Measurements from ENCODE around the gene GRK4. TPM values are rescaled to one million over a fixed set of nuclear protein-coding genes. Genes with fewer than 3 reads are reported as not detected.

Gene GRK4
- polyA plus RNA-seq, 1 of the 3 experiments (the other 2 are of a cell fraction), result 2.7 TPM

DNA sequence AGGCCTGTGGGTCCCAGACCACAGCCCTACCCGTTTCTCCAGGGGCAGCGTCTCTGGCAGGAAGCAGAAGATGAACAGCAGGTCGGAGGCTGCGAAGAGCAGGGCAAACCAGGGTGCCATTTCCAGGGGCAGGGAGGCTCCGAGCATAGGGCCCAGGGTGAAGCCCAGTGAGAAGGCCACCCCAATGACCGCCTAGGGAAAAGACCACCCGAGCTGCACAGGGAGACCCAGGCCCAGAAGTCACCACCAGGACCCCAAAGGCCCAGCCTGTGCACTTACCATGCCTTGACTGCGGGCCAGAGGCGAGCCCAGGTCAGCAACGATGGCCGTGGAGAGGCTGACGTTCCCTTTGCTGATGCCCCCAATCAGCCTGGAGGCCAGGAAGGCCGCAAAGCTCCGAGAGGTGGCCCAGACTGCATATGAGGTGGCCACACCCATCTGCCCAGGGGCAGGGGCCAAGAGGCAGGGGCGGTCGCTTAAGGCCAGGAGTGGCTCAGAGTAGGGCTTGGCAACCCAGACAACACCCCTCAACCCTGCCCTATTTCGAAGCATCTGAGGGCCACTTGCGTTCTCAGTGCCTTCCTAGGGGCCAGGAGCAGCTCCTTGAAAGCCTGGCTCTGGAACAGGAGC is 30.9 kb upstream of the GRK4 start (continued):
- TF ChIP-seq, protein P1, sequence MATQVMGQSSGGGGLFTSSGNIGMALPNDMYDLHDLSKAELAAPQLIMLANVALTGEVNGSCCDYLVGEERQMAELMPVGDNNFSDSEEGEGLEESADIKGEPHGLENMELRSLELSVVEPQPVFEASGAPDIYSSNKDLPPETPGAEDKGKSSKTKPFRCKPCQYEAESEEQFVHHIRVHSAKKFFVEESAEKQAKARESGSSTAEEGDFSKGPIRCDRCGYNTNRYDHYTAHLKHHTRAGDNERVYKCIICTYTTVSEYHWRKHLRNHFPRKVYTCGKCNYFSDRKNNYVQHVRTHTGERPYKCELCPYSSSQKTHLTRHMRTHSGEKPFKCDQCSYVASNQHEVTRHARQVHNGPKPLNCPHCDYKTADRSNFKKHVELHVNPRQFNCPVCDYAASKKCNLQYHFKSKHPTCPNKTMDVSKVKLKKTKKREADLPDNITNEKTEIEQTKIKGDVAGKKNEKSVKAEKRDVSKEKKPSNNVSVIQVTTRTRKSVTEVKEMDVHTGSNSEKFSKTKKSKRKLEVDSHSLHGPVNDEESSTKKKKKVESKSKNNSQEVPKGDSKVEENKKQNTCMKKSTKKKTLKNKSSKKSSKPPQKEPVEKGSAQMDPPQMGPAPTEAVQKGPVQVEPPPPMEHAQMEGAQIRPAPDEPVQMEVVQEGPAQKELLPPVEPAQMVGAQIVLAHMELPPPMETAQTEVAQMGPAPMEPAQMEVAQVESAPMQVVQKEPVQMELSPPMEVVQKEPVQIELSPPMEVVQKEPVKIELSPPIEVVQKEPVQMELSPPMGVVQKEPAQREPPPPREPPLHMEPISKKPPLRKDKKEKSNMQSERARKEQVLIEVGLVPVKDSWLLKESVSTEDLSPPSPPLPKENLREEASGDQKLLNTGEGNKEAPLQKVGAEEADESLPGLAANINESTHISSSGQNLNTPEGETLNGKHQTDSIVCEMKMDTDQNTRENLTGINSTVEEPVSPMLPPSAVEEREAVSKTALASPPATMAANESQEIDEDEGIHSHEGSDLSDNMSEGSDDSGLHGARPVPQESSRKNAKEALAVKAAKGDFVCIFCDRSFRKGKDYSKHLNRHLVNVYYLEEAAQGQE (IDR thresholded peaks at IDR 0.05; ENCODE audit: low read depth, low read length), result no peak
- TF ChIP-seq, protein P2, sequence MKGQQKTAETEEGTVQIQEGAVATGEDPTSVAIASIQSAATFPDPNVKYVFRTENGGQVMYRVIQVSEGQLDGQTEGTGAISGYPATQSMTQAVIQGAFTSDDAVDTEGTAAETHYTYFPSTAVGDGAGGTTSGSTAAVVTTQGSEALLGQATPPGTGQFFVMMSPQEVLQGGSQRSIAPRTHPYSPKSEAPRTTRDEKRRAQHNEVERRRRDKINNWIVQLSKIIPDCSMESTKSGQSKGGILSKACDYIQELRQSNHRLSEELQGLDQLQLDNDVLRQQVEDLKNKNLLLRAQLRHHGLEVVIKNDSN (IDR thresholded peaks at IDR 0.05; ENCODE audit: borderline replicate concordance, low read depth), result no peak

DNA sequence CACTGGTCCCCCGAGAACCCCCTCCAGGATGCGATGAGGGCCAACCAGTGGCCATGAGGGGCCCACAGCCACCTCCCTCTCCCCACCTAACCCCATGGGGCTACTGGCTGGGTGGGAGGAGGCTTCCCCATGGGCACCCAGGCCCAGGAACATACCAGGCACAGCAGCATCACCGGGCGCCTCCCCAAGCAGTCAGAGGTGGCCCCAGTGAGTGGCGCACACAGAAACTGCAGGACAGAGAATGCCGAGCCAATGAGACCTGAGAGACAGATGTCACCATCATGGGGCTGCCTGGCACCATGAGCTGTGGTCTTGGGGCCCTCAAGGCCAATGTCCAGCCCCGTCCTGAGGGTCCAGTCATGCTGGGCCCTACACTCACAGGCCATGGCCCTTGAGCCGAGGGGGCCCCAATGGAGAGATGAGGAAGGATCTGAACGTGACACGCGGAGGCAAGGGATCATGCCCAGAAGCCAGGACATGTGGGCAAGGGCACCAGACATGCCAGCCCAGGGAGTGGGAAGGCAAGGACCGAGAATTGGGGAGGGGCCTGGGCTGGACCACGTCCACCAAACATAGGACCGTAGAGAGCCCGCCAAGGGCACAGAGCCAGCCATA is 30.3 kb upstream of the GRK4 start:
- POLR2A ChIA-PET, result interaction anchor here (0.9 kb wide), 1 partner anchor 135 kb away, joined by 3 read pairs; no protein-coding TSS in a partner anchor
- H3F3A ChIP-seq (replicated peaks; ENCODE audit: insufficient read depth), result peaks cover 21% of the 10 kb centered on the region
- peak overlapping the region; percentile 70 to 77 for H3K4me3 ChIP-seq (ENCODE audit: low read depth in 2 of 2, low read length in 1 of 2)
- peak overlapping the region; percentile 99 for H3K4me2 ChIP-seq
- peaks cover 47% of the 10 kb centered on the region for H3K79me2 ChIP-seq (ENCODE audit: insufficient read depth)
- H3K9ac ChIP-seq, result peak overlapping the region; percentile 65
- TF ChIP-seq MXI1 (IDR thresholded peaks at IDR 0.05; ENCODE audit: low read depth, low read length) (0 out of 2 replicates have a peak, but pooled peaks have one; percentile 21), MEF2A (IDR thresholded peaks at IDR 0.05; ENCODE audit: borderline replicate concordance, low read depth) (no peak)
- peaks cover 9 to 60% of the 10 kb centered on the region in 2 experiments for H3K36me3 ChIP-seq (replicated peaks in 1 of 2; ENCODE audit: control insufficient read depth in 1 of 2, insufficient read depth in 2 of 2, low read length in 1 of 2)
- H3K27me3 ChIP-seq (ENCODE audit: insufficient read depth), result no peaks in the 10 kb centered on the region
- WGBS (ENCODE audit: low lambda C conversion rate), result 28% methylated on average over 5 of the region's 15 CpGs
- peak; percentile 72 for DNase-seq
- H3K4me1 ChIP-seq (ENCODE audit: control insufficient read depth in 1 of 2, insufficient read depth in 2 of 2, low read depth in 1 of 2, low read length in 1 of 2), result peaks cover 20 to 43% of the 10 kb centered on the region in 2 experiments
- no peak overlapping the region; the same call in 1 of the 2 replicates for H2AFZ ChIP-seq (ENCODE audit: low read depth)
- H3K27ac ChIP-seq (ENCODE audit: low read depth in 2 of 2, low read length in 1 of 2), result peak overlapping the region; percentile 35 to 87; a peak in 3 of 4 replicates
- H3K9me3 ChIP-seq, result no peaks in the 10 kb centered on the region
- no peaks in the 10 kb centered on the region for H3K9me2 ChIP-seq
- H4K20me1 ChIP-seq (ENCODE audit: insufficient read depth), result 0 out of 2 replicates have a peak, but pooled peaks cover 19% of the 10 kb centered on the region
- CTCF ChIA-PET, result no interaction called here

DNA sequence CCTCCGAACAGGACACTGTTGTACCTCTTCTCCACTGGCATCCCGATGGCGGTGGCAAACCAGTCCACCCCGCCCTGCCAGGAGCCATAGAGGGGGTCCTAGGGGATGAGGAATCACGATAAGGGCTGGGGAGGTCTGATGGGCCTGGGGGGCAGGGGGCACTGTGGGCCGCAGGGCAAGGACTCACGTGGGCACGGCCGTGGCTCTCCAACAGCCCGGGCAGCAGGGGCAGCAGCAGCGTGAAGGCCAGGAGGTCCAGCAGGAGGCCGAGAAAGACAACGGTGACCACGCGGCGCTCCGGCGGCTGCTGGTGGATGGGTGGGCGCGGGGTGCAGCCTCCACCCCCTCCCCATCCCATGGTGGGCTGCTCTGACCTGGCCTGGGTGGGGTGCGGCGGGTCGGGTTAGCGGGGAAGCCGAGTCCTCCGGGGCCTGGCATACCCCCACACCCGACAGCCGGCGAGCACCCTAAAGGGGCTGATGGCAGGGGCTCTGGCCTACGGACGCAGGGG is 29.8 kb upstream of the GRK4 start:
- peaks cover 21% of the 10 kb centered on the region for H3F3A ChIP-seq (replicated peaks; ENCODE audit: insufficient read depth)
- H3K36me3 ChIP-seq (replicated peaks in 1 of 2; ENCODE audit: control insufficient read depth in 1 of 2, insufficient read depth in 2 of 2, low read length in 1 of 2), result peaks cover 12 to 55% of the 10 kb centered on the region in 2 experiments
- H4K20me1 ChIP-seq (ENCODE audit: insufficient read depth), result 0 out of 2 replicates have a peak, but pooled peaks cover 19% of the 10 kb centered on the region
- DNase-seq, result no peak
- H3K27me3 ChIP-seq (ENCODE audit: insufficient read depth), result no peaks in the 10 kb centered on the region
- H3K4me1 ChIP-seq (ENCODE audit: control insufficient read depth in 1 of 2, insufficient read depth in 2 of 2, low read depth in 1 of 2, low read length in 1 of 2), result peaks cover 20 to 43% of the 10 kb centered on the region in 2 experiments
- 28% methylated on average over 5 of the region's 31 CpGs for WGBS (ENCODE audit: low lambda C conversion rate)
- CTCF ChIA-PET, result no interaction called here
- no peak overlapping the region; the same call in 1 of the 2 replicates for H2AFZ ChIP-seq (ENCODE audit: low read depth)
- H3K9me2 ChIP-seq, result no peaks in the 10 kb centered on the region
- peak overlapping the region; percentile 99 for H3K4me2 ChIP-seq
- no peaks in the 10 kb centered on the region for H3K9me3 ChIP-seq
- H3K27ac ChIP-seq (ENCODE audit: low read depth in 2 of 2, low read length in 1 of 2), result peak overlapping the region; percentile 35 to 87; a peak in 3 of 4 replicates
- peak overlapping the region; percentile 65 for H3K9ac ChIP-seq
- H3K79me2 ChIP-seq (ENCODE audit: insufficient read depth), result peaks cover 48% of the 10 kb centered on the region
- POLR2A ChIA-PET, result no interaction called here
- peak overlapping the region; percentile 70 to 77 for H3K4me3 ChIP-seq (ENCODE audit: low read depth in 2 of 2, low read length in 1 of 2)
- TF ChIP-seq GATA2 (CRISPR knock-in tag; IDR thresholded peaks at IDR 0.05), result no peak
- TF ChIP-seq, protein P3, sequence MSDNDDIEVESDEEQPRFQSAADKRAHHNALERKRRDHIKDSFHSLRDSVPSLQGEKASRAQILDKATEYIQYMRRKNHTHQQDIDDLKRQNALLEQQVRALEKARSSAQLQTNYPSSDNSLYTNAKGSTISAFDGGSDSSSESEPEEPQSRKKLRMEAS (IDR thresholded peaks at IDR 0.05; ENCODE audit: low read depth), result peak; percentile 17; the same call in 1 of the 2 replicates
